ENCODE results near the gene SF3B5.

The SF3B5 gene

GRCh38 chr6:144095134-144096002 lies at the start of gene SF3B5:
SF3B5 (minus strand) TSS chr6:144095573; CDS start chr6:144095497, 76 bp downstream.
- Histone ChIP-seq H3K27ac (ENCODE audit: low read depth, low read length, poor library complexity, severe bottlenecking) (peak within 1 kb of the TSS; percentile 26), H3K4me3 (ENCODE audit: low read depth, low read length, poor library complexity, severe bottlenecking) (peak within 1 kb of the TSS; percentile 91), H4K20me1 (ENCODE audit: insufficient read depth, low read length) (no peaks in the 10 kb centered on the region), H3K27me3 (ENCODE audit: insufficient read depth, low read length) (no peaks in the 10 kb centered on the region), H3K9me2 (ENCODE audit: low read depth, low read length) (no peaks in the 10 kb centered on the region), H3K4me1 (ENCODE audit: insufficient read depth, low read length, severe bottlenecking) (peaks cover 26% of the 10 kb centered on the region), H3K4me2 (ENCODE audit: low read length) (peak within 1 kb of the TSS; percentile 92), H2AFZ (ENCODE audit: low read length) (peak within 1 kb of the TSS; percentile 97), H3K9me3 (ENCODE audit: low read length) (no peaks in the 10 kb centered on the region), H3K9ac (ENCODE audit: low read length) (peak within 1 kb of the TSS; percentile 82), H3K36me3 (ENCODE audit: insufficient read depth, low read length) (no peaks in the 10 kb centered on the region; the same call in 1 of the 2 replicates), H3K79me2 (ENCODE audit: insufficient read depth, low read length) (peaks cover 13% of the 10 kb centered on the region), H3F3A (ENCODE audit: insufficient read depth, low read length) (no peaks in the 10 kb centered on the region)
- TF ChIP-seq CTCF (IDR thresholded peaks at IDR 0.05; ENCODE audit: low read length): no peak
- no peak for TF ChIP-seq EZH2 (IDR thresholded peaks at IDR 0.05; ENCODE audit: borderline replicate concordance, low read length)

- H3K9me2 ChIP-seq (ENCODE audit: low read depth, low read length): no peaks in the 10 kb centered on the region
- H3F3A ChIP-seq (ENCODE audit: insufficient read depth, low read length): no peaks in the 10 kb centered on the region
- H3K36me3 ChIP-seq (ENCODE audit: insufficient read depth, low read length): no peaks in the 10 kb centered on the region
- peaks cover 6% of the 10 kb centered on the region for H3K4me1 ChIP-seq (ENCODE audit: insufficient read depth, low read length, severe bottlenecking)
- H2AFZ ChIP-seq (ENCODE audit: low read length): no peak overlapping the region
- H3K4me3 ChIP-seq (ENCODE audit: low read depth, low read length, poor library complexity, severe bottlenecking): no peak overlapping the region
- peaks cover 5% of the 10 kb centered on the region; the same call in 1 of the 2 replicates for H3K27me3 ChIP-seq (ENCODE audit: insufficient read depth, low read length)
- no peaks in the 10 kb centered on the region for H3K9me3 ChIP-seq (ENCODE audit: low read length)
- TF ChIP-seq EZH2 (IDR thresholded peaks at IDR 0.05; ENCODE audit: borderline replicate concordance, low read length) (no peak), CTCF (IDR thresholded peaks at IDR 0.05; ENCODE audit: low read length) (no peak)
- no peak overlapping the region for H3K27ac ChIP-seq (ENCODE audit: low read depth, low read length, poor library complexity, severe bottlenecking)
- no peaks in the 10 kb centered on the region for H4K20me1 ChIP-seq (ENCODE audit: insufficient read depth, low read length)
- no peak overlapping the region for H3K4me2 ChIP-seq (ENCODE audit: low read length)
- no peaks in the 10 kb centered on the region for H3K79me2 ChIP-seq (ENCODE audit: insufficient read depth, low read length)
- H3K9ac ChIP-seq (ENCODE audit: low read length): no peak overlapping the region
Observed at GRCh38 chr6:144144996-144145395, 49.6 kb upstream of the SF3B5 start.

GRCh38 chr6:144143878-144144277 lies 48.5 kb upstream of the SF3B5 start:
- Histone ChIP-seq H3K9ac (ENCODE audit: low read length) (no peak overlapping the region), H3K4me1 (ENCODE audit: insufficient read depth, low read length, severe bottlenecking) (no peaks in the 10 kb centered on the region), H3K36me3 (ENCODE audit: insufficient read depth, low read length) (no peaks in the 10 kb centered on the region), H3K4me3 (ENCODE audit: low read depth, low read length, poor library complexity, severe bottlenecking) (no peak overlapping the region), H3K27ac (ENCODE audit: low read depth, low read length, poor library complexity, severe bottlenecking) (no peak overlapping the region), H4K20me1 (ENCODE audit: insufficient read depth, low read length) (no peaks in the 10 kb centered on the region), H3F3A (ENCODE audit: insufficient read depth, low read length) (no peaks in the 10 kb centered on the region), H3K27me3 (ENCODE audit: insufficient read depth, low read length) (no peaks in the 10 kb centered on the region), H3K4me2 (ENCODE audit: low read length) (no peak overlapping the region), H3K9me3 (ENCODE audit: low read length) (no peaks in the 10 kb centered on the region), H3K9me2 (ENCODE audit: low read depth, low read length) (no peaks in the 10 kb centered on the region), H2AFZ (ENCODE audit: low read length) (no peak overlapping the region), H3K79me2 (ENCODE audit: insufficient read depth, low read length) (no peaks in the 10 kb centered on the region)
- TF ChIP-seq EZH2 (IDR thresholded peaks at IDR 0.05; ENCODE audit: borderline replicate concordance, low read length) (no peak), CTCF (IDR thresholded peaks at IDR 0.05; ENCODE audit: low read length) (no peak)
